Spleen (tissue), 7 donors: ENCODE measurements around the gene PARVA.

Source experiments
- POLR2AphosphoS5 ChIP-seq, 3 donors: sonication (generic); formaldehyde crosslinking; IDR thresholded peaks; one replicate each; pipeline ENCODE4 v1.5.1; 2017; ENCODE audit warnings: antibody characterized with exemption in 3 of 3
- TF ChIP-seq, protein P1 (sequence below), 11 experiments: fragments of 200-600 bp in 7 of 11; fragments of 450-650 bp in 4 of 11; sonication (generic) in 4 of 11; IDR thresholded peaks in 8 of 11; conservative IDR thresholded peaks in 3 of 11; 1 replicate in 7 of 11; 2 replicates in 4 of 11; pipeline versions ENCODE4 v1.4.0 to v1.8.0; 2016 to 2021; ENCODE audit warnings: antibody characterized with exemption in 11 of 11, inconsistent platforms in 4 of 11, mild to moderate bottlenecking in 1 of 11
- donor health status: DM: no; HTN: no; CAD: no; lungs with moderate emphysema.
- donor health status: DM: no; HTN: no; CAD: no.
- donor health status: DM: no; HTN: no; CAD: no.

DNA sequence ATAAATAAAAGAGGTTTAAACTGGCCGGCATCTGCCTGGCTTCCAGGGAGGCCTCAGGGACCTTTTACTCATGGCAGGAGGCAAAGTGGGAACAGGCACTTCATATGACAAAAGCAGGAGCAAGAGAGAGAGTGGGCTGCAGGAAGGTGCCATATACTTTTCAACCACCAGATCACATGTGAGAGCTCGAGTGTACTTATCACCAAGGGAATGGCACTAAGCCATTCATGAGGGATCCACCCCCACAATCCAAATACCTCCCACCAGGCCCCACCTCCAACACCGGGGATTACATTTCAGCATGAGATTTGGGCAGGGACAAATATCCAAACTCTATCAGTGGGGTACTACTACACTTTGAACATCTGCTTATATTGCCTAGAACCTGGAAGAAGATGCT, 126.5 kb downstream of the PARVA start:
- TF ChIP-seq, protein P1, sequence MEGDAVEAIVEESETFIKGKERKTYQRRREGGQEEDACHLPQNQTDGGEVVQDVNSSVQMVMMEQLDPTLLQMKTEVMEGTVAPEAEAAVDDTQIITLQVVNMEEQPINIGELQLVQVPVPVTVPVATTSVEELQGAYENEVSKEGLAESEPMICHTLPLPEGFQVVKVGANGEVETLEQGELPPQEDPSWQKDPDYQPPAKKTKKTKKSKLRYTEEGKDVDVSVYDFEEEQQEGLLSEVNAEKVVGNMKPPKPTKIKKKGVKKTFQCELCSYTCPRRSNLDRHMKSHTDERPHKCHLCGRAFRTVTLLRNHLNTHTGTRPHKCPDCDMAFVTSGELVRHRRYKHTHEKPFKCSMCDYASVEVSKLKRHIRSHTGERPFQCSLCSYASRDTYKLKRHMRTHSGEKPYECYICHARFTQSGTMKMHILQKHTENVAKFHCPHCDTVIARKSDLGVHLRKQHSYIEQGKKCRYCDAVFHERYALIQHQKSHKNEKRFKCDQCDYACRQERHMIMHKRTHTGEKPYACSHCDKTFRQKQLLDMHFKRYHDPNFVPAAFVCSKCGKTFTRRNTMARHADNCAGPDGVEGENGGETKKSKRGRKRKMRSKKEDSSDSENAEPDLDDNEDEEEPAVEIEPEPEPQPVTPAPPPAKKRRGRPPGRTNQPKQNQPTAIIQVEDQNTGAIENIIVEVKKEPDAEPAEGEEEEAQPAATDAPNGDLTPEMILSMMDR (IDR thresholded peaks at IDR 0.05 in 8 of 11, conservative IDR thresholded peaks at IDR 0.05 in 3 of 11): no peak
- TF ChIP-seq POLR2AphosphoS5 (IDR thresholded peaks at IDR 0.05): no peak
